ENCODE measurements around the gene TRIM66.

DNA sequence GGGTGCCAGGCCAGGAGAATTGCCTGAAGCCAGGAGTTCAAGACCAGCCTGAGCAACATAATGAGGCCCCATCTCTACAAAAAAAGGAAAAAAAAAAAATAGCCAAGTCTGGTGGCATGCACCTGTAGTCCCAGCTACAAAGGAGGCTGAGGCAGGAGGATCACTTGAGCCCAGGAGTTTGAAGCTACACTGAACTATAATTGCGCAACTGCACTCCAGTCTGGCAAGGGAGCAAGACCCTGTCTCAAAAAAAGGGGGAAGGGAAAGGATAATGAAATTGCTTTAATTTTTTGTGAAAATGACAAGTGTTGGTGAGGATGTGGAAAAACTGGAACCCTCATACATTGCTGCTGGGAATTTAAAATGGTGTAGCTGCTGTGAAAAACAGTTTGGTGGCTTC, 107.7 kb downstream of the TRIM66 start:
- TF ChIP-seq, protein P1, sequence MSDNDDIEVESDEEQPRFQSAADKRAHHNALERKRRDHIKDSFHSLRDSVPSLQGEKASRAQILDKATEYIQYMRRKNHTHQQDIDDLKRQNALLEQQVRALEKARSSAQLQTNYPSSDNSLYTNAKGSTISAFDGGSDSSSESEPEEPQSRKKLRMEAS (IDR thresholded peaks at IDR 0.05): no peak
- TF ChIP-seq TAF1 (IDR thresholded peaks at IDR 0.05; ENCODE audit: low read depth) (no peak), NFIC (IDR thresholded peaks at IDR 0.05) (no peak), CREB1 (IDR thresholded peaks at IDR 0.05; ENCODE audit: low read depth) (no peak)
- TF ChIP-seq, protein P2, sequence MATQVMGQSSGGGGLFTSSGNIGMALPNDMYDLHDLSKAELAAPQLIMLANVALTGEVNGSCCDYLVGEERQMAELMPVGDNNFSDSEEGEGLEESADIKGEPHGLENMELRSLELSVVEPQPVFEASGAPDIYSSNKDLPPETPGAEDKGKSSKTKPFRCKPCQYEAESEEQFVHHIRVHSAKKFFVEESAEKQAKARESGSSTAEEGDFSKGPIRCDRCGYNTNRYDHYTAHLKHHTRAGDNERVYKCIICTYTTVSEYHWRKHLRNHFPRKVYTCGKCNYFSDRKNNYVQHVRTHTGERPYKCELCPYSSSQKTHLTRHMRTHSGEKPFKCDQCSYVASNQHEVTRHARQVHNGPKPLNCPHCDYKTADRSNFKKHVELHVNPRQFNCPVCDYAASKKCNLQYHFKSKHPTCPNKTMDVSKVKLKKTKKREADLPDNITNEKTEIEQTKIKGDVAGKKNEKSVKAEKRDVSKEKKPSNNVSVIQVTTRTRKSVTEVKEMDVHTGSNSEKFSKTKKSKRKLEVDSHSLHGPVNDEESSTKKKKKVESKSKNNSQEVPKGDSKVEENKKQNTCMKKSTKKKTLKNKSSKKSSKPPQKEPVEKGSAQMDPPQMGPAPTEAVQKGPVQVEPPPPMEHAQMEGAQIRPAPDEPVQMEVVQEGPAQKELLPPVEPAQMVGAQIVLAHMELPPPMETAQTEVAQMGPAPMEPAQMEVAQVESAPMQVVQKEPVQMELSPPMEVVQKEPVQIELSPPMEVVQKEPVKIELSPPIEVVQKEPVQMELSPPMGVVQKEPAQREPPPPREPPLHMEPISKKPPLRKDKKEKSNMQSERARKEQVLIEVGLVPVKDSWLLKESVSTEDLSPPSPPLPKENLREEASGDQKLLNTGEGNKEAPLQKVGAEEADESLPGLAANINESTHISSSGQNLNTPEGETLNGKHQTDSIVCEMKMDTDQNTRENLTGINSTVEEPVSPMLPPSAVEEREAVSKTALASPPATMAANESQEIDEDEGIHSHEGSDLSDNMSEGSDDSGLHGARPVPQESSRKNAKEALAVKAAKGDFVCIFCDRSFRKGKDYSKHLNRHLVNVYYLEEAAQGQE (IDR thresholded peaks at IDR 0.05; ENCODE audit: low read depth): no peak
